ENCODE measurements around the gene NR3C1.

Gene NR3C1

GRCh38 chr5:143425835-143426234, 22.3 kb upstream of the NR3C1 start:
- no peak for DNase-seq

DNA sequence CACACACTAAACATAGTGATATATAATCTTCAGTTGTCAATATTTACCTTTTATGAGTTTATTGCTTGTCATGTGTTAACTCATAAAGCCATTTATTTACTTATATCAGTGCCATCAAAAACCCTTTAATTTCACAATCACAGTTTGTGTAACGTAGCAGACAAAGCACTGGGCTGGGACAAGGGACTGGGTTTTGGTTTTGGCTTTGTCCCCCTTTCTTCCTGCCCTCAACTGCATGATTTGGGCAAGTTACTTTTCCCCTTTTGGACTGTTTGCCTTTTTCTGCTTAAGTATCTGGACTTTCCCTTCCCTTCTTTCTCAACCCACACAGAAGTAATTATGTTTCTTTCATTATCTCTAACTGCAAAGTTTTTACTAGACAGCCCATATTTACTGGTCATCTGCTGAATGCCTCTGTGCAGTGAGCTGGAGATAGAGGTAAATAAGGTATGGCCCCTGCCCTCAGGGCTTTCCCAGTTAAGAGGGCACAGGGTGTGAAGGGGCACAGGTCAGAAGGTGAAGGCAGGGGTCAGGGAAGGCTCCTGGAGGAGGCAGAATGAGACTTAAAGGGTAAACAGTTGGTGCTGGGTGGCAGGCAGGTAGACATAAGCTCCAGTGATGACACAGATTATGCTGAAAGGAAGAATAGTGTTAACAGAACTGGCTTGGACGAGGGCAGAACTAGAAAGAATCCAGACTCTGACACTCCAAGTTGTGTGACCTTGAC, 14.8 kb upstream of the NR3C1 start:
- no peak for DNase-seq

GRCh38 chr5:143417503-143418139, 14.1 kb upstream of the NR3C1 start:
- no peak for DNase-seq

- DNase-seq = no peak
Observed at GRCh38 chr5:143416411-143416810, 12.9 kb upstream of the NR3C1 start.

GRCh38 chr5:143413958-143414669, 10.6 kb upstream of the NR3C1 start:
- DNase-seq = no peak

GRCh38 chr5:143412661-143413342, 9.3 kb upstream of the NR3C1 start:
- no peak for DNase-seq

- no peak for DNase-seq
Observed at GRCh38 chr5:143409926-143410325, 6.4 kb upstream of the NR3C1 start.

- DNase-seq = no peak
Observed at GRCh38 chr5:143406408-143406807, 2.9 kb upstream of the NR3C1 start.

- no peak for DNase-seq
Observed at GRCh38 chr5:143405849-143406098, 2.3 kb upstream of the NR3C1 start.

DNA sequence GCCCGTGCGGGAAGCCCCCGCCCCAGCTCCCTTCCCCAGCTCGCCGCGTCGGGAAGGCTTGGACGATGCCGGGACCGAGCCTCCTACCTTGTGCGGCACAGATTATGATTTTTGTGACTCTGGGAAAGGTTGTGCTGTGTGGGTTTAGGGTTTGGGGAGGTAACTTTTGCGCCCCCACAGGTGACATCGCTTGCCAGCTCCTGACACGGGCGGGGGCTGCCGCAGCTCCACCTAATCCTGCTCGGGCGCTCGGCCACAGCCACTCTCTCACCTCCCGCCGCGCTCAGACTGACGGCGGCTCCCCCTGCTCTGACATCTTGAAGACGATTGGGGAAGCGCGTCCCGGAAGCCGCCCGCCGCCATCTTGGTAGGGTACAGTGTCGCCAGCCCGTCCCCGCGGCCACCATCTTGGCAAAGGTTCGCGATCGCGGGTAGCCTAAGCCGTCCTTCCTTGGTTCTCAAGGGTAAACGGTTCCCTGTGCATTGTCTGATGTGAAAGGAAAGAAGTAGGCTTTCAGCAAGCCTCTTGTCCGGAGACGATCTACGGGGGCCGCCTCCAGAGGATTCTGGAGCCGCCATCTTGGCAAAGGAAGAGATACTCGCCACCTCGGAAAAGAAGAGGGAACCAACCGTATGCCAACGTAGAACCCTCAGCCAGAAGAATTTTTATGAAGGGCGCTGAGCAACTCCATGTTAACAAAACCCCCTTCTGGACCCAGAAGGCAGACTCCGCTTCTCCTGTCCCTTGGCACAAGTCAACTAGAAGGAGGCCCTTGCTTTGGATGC, 1.8 kb upstream of the NR3C1 start:
- peak; percentile 89 for DNase-seq

- peak; percentile 63 for DNase-seq
Observed at GRCh38 chr5:143404416-143405062, 1.1 kb upstream of the NR3C1 start.

DNA sequence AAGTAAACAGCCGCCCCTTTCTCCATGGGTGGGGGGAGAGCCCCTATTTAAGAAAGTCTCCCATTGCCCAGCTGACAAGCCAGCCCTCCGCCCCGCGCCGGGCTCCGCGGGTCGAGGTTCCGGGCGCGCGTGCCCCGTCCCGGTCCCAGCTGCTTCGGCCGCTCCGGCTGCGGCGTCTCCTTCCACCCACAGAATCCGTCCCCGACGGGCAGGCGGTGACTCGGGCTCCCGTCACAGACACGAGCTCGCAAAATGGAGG, 223 bp downstream of the NR3C1 start:
- no peak for DNase-seq

DNA sequence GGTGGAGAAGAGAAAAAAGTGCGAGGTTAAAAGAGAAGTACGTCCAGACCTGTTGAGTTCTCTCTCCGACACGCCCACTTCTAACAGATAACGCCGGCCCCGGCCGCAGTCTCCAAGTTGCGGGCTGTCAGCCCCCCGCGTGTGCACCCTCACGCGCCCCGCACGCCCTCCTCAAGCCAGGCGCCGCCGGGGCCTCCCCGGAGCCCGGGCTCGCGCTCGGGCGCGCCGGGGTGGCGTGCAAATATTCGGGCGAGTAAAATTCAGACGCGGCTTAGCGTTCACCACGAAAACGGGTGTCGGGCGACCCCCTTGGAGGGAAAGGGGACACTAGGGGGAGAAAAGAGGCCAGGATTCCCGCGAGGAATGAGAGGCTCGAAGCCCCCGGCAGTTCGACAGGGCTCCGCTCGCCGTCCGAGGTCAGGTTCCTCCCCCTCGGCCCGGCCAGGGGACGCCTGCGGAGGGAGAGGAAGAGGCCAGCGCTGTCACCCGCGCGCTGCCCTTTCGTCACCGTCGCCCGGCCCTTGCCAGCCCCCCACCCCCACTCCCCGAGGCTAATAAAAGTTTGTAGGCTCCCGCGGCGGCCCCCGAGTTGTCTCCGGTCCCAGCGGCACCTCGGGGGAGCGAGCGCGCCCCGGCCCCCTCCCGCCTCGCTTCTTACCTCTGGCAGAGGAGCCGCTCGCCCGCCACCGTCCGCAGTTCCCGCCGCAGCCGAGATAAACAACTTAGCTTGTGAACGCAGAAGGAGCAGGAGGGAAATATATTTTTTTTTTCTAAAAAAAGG, 743 bp downstream of the NR3C1 start:
- DNase-seq = peak; percentile 60

GRCh38 chr5:143402017-143402552, 1.4 kb downstream of the NR3C1 start:
- DNase-seq = peak; percentile 18

GRCh38 chr5:143401227-143402016, 2.1 kb downstream of the NR3C1 start:
- DNase-seq = no peak

GRCh38 chr5:143400541-143401226, 2.8 kb downstream of the NR3C1 start:
- DNase-seq = peak; percentile 3

DNA sequence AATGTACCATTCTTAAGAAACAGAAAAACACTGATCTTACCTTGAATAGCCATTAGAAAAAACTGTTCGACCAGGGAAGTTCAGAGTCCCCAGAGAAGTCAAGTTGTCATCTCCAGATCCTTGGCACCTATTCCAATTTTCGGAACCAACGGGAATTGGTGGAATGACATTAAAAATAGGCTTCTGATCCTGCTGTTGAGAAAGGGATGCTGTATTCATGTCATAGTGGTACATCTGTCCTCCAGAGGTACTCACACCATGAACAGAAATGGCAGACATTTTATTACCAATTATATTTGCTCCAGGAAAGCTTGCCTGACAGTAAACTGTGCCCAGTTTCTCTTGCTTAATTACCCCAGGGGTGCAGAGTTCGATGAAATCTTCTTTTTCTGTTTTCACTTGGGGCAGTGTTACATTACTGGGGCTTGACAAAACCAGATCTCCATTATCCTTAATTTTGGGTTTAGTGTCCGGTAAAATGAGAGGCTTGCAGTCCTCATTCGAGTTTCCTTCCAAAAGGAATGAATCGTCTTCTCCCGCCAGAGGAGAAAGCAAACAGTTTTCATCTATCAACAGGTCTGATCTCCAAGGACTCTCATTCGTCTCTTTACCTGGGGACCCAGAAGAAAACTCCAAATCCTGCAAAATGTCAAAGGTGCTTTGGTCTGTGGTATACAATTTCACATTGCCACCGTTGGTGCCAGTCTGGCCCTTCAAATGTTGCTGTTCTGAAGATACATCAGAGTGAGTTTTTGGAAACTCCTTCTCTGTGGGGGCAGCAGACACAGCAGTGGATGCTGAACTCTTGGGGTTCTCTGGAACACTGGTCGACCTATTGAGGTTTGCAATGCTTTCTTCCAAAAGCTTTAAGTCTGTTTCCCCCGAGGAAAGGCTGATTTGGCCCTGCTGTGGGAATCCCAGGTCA, 3.6 kb downstream of the NR3C1 start:
- DNase-seq = no peak

GRCh38 chr5:143398451-143399237, 4.8 kb downstream of the NR3C1 start:
- no peak for DNase-seq

Measured in activated naive CD4-positive, alpha-beta T cell treated with Interleukin-2 at 50 U/mL for 16 hours (primary cell).